LNCAP (cell line): ENCODE measurements around the gene CMTM3.

Experiments
- TF ChIP-seq, protein P1 (sequence below): fragments of 450-650 bp; IDR thresholded peaks from 2 replicates; pipeline ENCODE4 v1.5.1; 2017; ENCODE audit warnings: mild to moderate bottlenecking

The CMTM3 gene

DNA sequence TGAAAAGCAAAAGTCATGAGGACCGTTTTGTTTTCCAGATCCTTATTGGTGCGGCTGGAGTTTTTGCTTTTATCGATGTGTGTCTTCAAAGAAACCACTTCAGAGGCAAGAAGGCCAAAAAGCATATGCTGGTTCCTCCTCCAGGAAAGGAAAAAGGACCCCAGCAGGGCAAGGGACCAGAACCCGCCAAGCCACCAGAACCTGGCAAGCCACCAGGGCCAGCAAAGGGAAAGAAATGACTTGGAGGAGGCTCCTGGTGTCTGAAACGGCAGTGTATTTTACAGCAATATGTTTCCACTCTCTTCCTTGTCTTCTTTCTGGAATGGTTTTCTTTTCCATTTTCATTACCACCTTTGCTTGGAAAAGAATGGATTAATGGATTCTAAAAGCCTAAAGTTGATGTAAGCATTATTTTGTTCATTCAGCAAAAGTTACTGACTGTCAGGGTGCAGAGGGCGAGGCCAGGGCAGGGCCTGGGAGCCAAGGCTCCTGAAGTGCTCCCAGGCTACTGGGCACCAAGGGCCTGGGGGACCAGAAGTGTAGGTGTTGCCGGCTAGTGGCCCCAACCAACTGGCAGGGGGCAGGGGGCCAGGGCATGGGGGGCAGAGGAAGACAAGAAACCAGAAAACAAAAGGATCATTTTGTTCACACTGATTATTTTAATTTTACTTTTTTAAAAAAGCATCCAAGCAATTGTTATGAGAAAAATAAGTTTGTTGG lies 16.5 kb upstream of the CMTM3 start:
- TF ChIP-seq, protein P1, sequence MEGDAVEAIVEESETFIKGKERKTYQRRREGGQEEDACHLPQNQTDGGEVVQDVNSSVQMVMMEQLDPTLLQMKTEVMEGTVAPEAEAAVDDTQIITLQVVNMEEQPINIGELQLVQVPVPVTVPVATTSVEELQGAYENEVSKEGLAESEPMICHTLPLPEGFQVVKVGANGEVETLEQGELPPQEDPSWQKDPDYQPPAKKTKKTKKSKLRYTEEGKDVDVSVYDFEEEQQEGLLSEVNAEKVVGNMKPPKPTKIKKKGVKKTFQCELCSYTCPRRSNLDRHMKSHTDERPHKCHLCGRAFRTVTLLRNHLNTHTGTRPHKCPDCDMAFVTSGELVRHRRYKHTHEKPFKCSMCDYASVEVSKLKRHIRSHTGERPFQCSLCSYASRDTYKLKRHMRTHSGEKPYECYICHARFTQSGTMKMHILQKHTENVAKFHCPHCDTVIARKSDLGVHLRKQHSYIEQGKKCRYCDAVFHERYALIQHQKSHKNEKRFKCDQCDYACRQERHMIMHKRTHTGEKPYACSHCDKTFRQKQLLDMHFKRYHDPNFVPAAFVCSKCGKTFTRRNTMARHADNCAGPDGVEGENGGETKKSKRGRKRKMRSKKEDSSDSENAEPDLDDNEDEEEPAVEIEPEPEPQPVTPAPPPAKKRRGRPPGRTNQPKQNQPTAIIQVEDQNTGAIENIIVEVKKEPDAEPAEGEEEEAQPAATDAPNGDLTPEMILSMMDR = no peak

DNA sequence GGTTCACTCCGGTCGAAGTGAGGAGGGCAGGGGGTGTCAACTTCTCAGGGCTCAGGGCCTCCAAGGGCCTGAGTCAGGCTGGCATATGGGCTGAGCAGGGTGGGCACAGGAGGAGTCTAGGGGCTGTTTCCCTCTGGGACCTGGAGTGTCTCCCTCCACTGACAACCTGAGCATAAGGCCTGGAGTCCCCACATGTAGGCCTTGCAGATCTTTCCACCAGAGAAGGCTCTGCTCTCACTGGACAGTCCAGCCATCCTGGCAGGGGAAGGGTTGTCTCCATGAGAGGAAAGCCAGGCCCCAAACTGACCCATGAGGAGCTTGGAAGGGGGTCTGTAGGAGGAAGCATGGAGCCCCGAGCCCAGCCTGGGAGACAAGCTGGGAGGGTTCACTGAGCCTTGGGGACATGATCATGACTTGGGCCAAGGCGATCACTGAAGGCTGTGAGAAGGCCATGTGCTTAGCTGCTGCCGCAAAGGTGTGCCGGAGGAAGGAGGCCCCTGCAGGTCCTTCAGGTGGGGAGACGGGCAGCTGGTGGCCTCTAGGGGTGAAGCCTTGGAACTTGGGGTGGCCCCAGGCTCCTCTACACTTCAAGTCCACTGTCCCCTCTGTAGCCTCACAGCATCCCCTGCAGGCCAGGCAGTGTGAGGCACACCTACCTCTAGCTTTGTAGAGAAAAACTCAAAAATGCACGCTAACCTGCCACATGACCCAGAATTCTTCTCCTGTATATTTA lies 15.4 kb upstream of the CMTM3 start:
- TF ChIP-seq, protein P1 = no peak

- TF ChIP-seq, protein P1 = no peak
Measured at GRCh38 chr16:66590322-66590721, 14.2 kb upstream of the CMTM3 start.

DNA sequence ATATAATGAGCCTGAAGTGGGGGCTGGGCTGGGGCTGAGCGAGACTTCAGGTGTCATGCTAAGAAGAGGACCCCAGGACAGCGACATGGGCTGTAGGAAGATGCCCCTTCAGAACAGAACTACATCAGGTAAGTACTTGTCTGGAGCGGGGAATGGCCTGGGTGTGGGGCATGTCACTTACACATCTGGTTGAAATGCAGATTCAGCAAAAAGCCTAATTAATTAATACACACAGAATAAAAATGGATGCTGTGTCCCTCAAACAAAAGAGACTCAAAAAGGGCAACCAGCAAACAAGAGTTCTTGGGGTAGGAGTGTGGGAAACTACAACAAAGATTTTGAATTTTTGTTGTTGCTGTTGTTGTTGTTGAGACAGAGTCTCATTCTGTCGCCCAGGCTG lies 13.5 kb upstream of the CMTM3 start:
- TF ChIP-seq, protein P1 = no peak

DNA sequence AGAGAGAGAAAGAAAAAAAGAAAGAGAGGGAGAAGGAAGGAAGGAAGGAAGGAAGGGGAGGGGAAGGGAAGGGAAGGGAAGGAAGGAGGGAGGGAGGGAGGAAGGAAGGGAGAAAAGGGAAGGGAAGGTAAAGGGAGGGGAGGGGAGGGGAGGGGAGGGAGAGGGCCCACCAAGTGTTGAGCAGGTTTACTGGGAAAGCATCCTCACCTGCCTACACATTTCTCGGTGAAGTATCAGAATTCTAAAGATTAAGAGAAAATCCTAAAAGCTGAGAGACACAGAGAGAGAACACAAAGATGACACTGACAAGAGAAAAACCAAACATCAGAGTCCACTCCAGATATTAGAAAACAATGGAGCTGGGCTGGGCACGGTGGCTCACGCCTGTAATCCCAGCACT lies 12.3 kb upstream of the CMTM3 start:
- TF ChIP-seq, protein P1 = no peak

DNA sequence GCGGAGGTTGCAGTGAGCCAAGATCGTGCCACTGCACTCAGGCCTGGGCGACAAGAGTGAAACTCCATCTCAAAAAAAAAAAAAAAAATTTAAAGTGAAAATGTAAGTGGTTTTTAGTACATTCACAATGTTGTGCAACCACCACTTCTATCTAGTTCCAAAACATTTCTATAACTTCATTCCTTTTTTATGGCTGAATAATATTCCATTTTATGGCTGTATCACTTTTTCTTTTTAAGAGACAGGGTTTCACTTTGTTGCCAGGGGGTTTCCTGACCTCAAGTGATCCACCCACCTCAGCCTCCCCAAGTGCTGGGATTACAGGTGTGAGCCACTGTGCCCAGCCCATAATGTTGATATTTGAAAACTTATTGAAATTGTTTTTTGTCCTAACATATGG lies 11.7 kb upstream of the CMTM3 start:
- TF ChIP-seq, protein P1 = no peak

GRCh38 chr16:66594739-66595138 lies 9.8 kb upstream of the CMTM3 start:
- TF ChIP-seq, protein P1 = no peak
